Stimulated activated CD4-positive, alpha-beta T cell treated with anti-CD3 and anti-CD28 coated beads, TNF-alpha, amount 100 ng/mL, for 4 hours (primary cell): ENCODE measurements around the gene ZNF444.
"Not testable (repeated sequence)": the region's sequence is repeated elsewhere in the genome, so short reads cannot be mapped to it uniquely, and the experiment has no call there.

Experiments
- DNase-seq, 3 experiments: peaks; one replicate each; pipeline ENCODE4 v3.0.0-alpha.2; 2020; ENCODE audit warnings: low read depth in 3 of 3

The ZNF444 gene

DNA sequence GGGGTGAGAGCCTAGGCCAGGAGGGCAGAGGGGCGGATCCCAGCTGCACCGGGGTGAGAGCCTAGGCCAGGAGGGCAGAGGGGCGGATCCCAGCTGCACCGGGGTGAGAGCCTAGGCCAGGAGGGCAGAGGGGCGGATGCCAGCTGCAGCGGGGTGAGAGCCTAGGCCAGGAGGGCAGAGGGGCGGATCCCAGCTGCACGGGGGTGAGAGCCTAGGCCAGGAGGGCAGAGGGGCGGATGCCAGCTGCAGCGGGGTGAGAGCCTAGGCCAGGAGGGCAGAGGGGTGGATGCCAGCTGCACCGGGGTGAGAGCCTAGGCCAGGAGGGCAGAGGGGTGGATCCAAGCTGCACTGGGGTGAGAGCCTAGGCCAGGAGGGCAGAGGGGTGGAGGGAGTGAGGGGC, 35.2 kb downstream of the ZNF444 start:
- DNase-seq = not testable (repeated sequence)

DNA sequence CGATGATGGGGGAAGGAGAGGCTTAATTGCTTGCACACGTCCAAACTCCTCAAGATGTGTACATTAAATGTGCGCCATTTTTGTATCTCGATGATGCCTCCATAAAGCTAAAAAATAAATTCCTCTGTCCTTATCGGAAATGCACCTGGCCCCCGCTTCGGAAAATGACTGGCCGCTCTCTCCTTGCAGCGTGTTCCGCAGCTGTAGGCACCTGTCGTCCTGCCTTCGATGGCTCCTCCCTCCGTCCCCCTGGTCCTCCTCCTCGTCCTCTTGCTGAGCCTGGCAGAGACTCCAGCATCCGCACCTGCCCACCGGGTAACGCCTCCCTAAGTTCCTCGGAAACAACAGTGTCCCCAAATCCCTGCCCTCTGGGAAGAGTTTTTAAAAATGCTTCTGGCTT, 35.8 kb downstream of the ZNF444 start:
- DNase-seq = no peak

DNA sequence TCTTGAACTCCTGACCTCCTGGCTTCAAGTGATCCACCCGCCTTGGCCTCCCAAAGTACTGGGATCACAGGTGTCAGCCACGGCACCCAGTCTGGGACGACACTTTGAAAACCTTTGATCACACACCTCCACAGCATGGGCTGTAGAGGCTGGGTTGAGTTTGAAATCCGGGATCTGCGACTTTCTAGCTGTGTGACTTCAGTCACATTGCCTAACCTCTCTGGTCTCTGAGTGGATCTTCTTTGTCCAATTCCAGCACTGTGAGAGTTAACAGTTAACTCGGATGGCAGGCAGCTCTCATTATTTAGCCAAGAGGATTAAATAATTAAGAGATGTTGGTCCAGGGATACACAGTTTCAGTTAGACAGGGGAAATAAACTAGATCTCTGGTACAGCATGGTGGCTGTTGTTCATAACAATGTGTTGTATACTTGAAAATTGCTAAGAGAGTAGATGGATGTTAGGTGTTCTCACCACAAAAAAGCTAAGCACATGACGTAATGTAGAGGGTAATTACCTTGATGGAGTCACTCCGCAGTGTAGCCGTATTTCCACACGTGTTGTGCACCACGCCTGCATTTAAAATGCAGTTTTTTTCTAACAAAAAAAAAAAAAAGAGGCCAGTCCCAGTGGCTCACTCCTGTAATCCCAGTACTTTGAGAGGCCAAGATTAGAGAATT, 36.6 kb downstream of the ZNF444 start:
- DNase-seq = no peak

DNA sequence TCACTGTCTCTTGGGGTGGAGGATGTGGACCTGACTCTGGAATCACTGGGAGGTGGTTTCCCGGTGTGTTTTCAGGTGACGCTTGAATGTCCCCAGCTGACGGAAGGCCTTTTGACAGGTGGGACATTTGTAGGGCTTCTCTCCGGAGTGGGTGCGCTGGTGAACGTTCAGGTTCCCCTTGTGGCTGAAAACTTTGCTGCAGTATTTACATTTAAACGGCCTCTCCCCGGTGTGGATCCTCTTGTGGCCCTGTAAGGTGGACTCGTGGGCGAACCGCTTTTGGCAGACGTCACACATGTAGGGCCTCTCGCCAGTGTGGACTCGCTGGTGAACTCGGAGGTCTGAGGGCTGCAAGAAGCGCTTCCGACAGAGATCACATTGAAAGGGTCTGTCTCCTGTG, 48.7 kb downstream of the ZNF444 start:
- DNase-seq = no peak

DNA sequence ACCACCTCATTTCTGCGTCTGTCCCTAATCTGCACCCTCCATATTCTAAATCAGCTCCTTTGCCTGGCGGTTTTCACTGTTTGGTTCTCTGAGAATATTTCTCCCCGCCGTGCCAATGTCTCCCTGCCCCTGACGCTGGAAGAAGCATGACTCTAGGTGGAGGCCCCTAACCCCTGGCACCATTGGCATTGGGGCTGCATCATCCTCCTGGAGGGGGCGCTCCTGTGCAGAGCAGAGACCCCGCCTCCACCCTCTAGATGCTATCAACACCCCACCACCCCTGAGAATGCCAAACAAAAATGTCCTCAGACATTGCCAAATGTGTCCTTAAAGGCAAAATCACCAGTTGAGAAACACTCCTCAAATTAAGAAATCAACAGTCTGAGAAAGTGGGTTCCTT, 50.0 kb downstream of the ZNF444 start:
- DNase-seq = no peak

DNA sequence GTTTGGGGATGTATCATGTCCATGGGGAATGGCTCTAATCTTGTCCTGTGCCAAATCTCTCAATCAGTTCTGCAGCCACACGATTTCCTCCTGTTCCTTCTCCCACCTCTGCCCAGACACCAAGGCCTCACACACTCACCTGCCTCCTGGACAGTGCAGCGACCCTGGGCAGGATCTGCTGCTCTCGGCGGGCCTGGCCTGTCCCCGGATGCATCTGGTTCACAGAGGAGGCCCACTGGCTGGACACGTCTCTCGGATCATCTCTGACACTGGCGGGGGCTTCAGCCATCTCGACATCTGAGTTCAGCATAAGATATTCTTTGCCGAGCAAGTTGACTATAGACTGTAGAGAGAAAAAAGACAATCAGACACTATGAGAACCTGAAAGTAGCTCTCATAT, 50.6 kb downstream of the ZNF444 start:
- no peak for DNase-seq

DNA sequence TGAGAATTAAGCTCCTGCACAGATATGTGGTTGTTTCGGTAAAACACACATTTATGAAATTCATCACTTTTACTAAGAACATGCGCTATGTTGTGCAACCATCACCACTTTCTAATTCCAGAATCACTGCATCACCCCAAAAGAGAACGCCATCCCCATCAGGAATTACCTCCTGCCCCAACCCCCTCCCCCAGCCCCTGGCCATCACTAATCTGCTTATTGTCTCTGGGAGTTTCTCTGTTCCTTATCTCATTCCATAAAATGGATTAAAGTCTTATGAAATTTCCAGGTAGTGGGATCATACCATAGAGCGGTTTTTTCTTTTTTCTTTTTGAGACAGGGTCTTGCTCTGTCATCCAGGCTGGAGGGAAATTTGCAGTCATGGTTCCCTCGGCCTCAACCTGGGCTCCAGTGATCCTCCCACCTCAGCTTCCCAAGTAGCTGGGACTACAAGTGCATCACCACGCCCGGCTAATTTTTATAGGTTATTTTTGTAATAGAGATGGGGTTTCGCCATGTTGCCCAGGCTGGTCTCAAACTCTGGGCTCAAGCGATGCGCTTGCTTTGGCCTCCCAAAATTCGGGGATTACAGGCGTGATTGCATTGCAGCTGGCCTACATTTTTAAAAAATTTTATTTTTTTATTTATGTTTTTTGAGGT, 53.0 kb downstream of the ZNF444 start:
- no peak for DNase-seq

DNA sequence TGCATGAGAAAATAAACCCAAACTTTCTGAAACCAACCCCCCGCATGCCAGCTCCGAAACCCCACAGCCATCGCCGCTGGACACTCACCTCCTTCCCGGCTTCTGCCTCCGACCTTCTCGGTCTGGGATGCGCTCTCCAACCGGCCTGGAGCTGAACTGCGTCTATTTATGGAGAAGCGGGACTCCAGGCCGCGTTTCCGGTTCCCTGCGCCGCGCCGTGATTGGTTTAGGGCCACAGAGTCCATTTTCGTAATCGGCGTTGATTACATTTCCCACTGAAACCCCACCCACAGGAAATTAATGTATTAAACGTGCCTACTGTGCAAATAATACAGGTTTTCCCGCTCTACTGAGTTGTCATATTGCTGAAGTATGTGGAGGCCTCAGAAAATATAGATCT, 56.6 kb downstream of the ZNF444 start, which contains the start of gene ZSCAN5B:
Gene ZSCAN5B (minus strand): TSS at position 138 of the 400 bp plus-strand sequence. CDS start 4,731 bp downstream, outside the sequence.
- DNase-seq = not testable (repeated sequence)

DNA sequence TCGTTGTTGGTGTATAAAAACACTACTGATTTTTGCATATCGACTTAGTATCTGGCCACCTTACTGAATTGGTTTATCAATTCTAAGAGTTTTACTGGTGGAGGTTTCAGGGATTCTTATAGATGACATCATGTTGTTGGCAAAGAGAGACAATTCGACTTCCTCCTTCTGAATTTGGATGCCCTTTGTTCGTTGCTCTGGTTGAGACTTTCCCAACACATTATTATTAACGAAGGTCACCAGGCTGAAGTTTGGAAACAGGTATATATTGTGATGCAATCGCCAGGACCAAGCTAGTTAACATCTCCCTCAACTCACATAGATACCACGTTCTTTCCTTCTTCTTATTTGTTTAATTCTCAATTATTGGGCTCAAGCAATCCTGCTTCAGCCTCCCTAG, 58.6 kb downstream of the ZNF444 start:
- DNase-seq = no peak

DNA sequence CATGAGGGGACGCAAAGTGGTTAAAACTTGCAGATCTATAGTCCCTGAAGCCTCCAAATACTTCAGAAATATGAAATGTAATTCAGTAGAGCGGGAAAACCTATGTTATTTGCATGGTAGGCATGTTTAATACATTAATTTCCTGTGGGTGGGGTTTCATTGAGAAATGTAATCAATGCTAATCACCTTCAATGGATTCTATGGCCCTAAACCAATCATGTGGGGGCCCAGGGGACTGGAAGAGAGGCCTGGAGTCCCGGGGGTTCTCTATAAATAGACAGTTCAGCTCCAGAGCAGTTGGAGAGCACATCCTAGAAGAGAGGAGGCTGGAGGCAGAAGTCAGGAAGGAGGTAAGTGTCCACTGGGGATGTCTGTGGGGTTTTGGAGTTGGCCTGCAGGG, 60.9 kb downstream of the ZNF444 start, which contains the start of gene ZSCAN5C:
Gene ZSCAN5C (plus strand): TSS at position 301 of the 400 bp plus-strand sequence. CDS start 3,641 bp downstream, outside the sequence.
- DNase-seq = no peak

DNA sequence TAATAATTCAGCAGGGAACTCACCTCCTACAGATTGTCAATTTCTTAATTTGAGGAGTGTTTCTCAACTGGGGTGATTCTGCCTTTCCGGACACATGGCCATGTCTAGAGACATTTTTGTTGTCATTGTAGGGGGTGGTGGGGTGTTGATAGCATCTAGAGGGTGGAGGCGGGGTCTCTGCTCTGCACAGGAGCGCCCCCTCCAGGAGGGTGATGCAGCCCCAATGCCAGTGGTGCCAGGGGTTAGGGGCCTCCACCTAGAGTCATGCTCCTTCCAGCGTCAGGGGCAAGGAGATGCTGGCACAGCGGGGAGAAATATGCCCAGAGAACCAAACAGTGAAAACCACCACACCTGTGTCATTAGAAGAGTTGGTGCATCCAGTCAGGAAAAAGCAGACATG, 66.5 kb downstream of the ZNF444 start:
- not testable (repeated sequence) for DNase-seq

DNA sequence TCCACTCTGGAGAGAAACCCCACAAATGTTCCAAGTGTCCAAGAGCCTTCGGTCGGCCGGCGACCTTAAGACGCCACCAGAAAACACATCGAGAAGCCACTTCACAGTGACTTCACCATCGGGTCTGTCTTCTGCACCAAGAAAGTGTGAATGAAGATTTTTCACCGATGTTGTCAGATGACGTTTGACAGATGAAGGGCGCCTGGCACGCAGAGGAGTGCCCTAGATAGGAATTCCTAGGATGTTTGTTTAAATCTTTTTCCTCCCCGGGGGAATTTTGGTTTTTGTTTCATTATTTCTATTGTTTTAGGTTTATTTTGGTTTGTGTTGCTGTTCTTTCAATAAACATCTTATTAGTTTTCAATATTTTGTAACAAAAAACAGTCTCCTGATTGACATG, 68.0 kb downstream of the ZNF444 start:
- no peak for DNase-seq

DNA sequence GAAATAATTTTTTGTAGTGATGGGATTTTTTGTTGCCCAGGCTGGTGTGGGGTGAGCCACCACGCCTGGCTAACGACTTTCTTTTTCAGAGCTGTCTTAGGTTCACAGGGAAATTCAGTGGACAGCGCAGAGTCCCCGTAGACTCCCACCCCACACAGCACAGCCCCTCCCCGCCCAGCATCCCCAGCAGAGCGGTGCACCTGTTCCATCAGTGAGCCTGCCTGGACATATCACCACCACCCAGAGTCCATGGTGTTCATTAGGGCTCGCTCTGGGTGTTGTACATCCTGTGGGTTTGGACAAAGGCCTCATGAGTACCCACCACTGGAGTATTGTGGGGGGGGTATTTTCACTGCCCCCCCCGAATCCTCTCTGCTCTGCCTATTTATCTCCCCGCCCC, 68.9 kb downstream of the ZNF444 start:
- DNase-seq = not testable (repeated sequence)
